Activated B cell treated with CpG ODN at 0.5 μM for 24 hours (primary cell): ENCODE data around the gene DCAF5. TPM values are rescaled to one million over a fixed set of nuclear protein-coding genes. Genes with fewer than 3 reads are reported as not detected.

Experiments
- ATAC-seq: fragments of 200-7000 bp; cut with Tn5 transposase; one replicate; pipeline ENCODE4 v1.10.0; 2021; ENCODE audit warnings: low read depth, mild to moderate bottlenecking, moderate library complexity
- CTCF ChIA-PET: fragments of 350-600 bp; sonication (Branson Sonifier 250); formaldehyde crosslinking; loops from one replicate; lab custom pipeline; 2021; ENCODE audit warnings: antibody characterized with exemption; lab: Charles Lee
- POLR2A ChIA-PET: fragments of 350-600 bp; sonication (Branson Sonifier 250); formaldehyde crosslinking; loops from one replicate; lab custom pipeline; 2021; ENCODE audit warnings: antibody characterized with exemption; lab: Charles Lee
- DNase-seq: peaks from one replicate; pipeline ENCODE4 v3.0.0; 2022
- H3K27ac Mint-ChIP-seq: one replicate; pipeline ENCODE4 v1.8.0; 2020; ENCODE audit warnings: mixed read lengths
- H3K27me3 Mint-ChIP-seq: one replicate; pipeline ENCODE4 v1.8.0; 2021; ENCODE audit warnings: mixed read lengths
- H3K36me3 Mint-ChIP-seq: one replicate; pipeline ENCODE4 v1.8.0; 2021; ENCODE audit warnings: low read depth, mixed read lengths
- H3K4me1 Mint-ChIP-seq: one replicate; pipeline ENCODE4 v1.8.0; 2021; ENCODE audit warnings: mixed read lengths
- H3K4me3 Mint-ChIP-seq: one replicate; pipeline ENCODE4 v1.8.0; 2020; ENCODE audit warnings: mild to moderate bottlenecking, mixed read lengths
- H3K9me3 Mint-ChIP-seq: one replicate; pipeline ENCODE4 v1.8.0; 2020; ENCODE audit warnings: mixed read lengths
- intact Hi-C: fragments of 100-400 bp; cut with micrococcal nuclease; formaldehyde crosslinking; loops from one replicate; pipeline ENCODE4 v1.15.1; 2024
- total RNA-seq: library from RNA; stranded (reverse); gene quantifications from 2 replicates; pipeline ENCODE4 v1.2.3, GENCODE V29; 2022
- TF ChIP-seq, protein P1 (sequence below): fragments of 200-600 bp; IDR thresholded peaks from one replicate; pipeline ENCODE4 v1.8.0; 2022; ENCODE audit warnings: antibody characterized with exemption, mild to moderate bottlenecking

The DCAF5 gene
- total RNA-seq, 1 donor from 2014 or later: 50.8 TPM

DNA sequence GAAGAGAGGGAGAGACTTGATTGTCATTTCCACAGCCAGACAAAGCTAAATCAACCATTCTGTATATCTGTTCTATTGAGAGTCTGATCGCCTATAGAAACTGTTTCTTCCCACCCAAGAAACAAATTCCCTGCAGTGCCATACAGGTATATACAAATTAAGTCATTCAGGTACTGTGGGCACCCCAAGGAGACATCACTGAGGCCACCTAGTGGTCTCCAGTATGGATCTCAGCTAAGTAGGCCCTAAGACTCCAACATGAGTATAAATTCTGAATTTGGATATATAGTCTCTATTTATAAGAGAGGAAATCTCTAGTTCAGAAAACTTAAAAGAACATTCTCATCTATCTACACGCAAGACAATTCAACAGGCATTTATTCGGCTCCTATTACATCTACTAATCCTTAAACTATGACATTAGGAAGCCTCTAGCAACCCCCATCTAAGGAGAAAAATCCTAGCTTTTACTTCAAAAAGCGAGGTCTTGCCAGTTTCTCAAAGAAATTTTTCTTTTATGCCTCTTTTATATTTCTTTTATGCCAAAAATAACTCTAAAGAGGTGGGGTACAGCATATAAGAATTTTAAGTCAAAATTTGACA is 62.6 kb downstream of the DCAF5 start:
- intact Hi-C loops: loop anchor here (5.0 kb wide), 4 partner anchors 178 to 1208 kb away; no protein-coding TSS in a partner anchor
- H3K9me3 Mint-ChIP-seq: no peaks in the 10 kb centered on the region
- POLR2A ChIA-PET: no interaction called here
- TF ChIP-seq, protein P1, sequence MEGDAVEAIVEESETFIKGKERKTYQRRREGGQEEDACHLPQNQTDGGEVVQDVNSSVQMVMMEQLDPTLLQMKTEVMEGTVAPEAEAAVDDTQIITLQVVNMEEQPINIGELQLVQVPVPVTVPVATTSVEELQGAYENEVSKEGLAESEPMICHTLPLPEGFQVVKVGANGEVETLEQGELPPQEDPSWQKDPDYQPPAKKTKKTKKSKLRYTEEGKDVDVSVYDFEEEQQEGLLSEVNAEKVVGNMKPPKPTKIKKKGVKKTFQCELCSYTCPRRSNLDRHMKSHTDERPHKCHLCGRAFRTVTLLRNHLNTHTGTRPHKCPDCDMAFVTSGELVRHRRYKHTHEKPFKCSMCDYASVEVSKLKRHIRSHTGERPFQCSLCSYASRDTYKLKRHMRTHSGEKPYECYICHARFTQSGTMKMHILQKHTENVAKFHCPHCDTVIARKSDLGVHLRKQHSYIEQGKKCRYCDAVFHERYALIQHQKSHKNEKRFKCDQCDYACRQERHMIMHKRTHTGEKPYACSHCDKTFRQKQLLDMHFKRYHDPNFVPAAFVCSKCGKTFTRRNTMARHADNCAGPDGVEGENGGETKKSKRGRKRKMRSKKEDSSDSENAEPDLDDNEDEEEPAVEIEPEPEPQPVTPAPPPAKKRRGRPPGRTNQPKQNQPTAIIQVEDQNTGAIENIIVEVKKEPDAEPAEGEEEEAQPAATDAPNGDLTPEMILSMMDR: no peak
- DNase-seq (no peak), ATAC-seq (no peak)
- no peaks in the 10 kb centered on the region for H3K27me3 Mint-ChIP-seq
- CTCF ChIA-PET: interaction anchor here (0.8 to 4.2 kb wide), 4 partner anchors 17 to 1156 kb away, joined by 3 to 14 read pairs (median 4); no protein-coding TSS in a partner anchor
- no peaks in the 10 kb centered on the region for H3K4me1 Mint-ChIP-seq
- no peak overlapping the region for H3K27ac Mint-ChIP-seq
- H3K36me3 Mint-ChIP-seq: peaks cover 79% of the 10 kb centered on the region
- H3K4me3 Mint-ChIP-seq: no peak overlapping the region

DNA sequence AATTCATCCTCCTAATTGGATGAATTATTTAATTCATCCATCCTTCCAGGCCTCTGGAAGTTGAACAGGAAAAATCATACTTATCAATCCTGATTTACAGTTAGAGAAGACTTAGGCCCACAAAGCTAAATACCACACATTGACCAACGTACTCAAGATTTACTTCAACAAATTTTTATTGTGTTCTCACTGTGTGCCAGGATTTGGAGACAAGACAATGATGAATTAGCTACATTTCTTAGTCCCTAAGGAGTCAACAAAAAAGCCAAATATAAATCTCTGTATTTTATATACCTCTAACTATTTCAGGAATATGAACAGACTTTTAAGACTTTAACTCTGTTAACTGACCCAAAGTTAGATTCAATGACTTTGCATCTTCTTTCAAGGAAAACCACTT is 63.9 kb downstream of the DCAF5 start:
- Mint-ChIP-seq H3K4me1 (no peaks in the 10 kb centered on the region), H3K9me3 (no peaks in the 10 kb centered on the region), H3K36me3 (peaks cover 82% of the 10 kb centered on the region), H3K27me3 (no peaks in the 10 kb centered on the region), H3K4me3 (no peak overlapping the region), H3K27ac (no peak overlapping the region)
- ChIA-PET POLR2A (interaction anchor here (0.7 kb wide), 1 partner anchor 684 kb away, joined by 3 read pairs; no protein-coding TSS in a partner anchor), CTCF (interaction anchor here (0.6 to 4.2 kb wide), 4 partner anchors 226 to 1623 kb away, joined by 5 to 14 read pairs (median 6); no protein-coding TSS in a partner anchor)
- TF ChIP-seq, protein P1: no peak
- no peak for ATAC-seq
- intact Hi-C loops: no loop called here
- DNase-seq: no peak

DNA sequence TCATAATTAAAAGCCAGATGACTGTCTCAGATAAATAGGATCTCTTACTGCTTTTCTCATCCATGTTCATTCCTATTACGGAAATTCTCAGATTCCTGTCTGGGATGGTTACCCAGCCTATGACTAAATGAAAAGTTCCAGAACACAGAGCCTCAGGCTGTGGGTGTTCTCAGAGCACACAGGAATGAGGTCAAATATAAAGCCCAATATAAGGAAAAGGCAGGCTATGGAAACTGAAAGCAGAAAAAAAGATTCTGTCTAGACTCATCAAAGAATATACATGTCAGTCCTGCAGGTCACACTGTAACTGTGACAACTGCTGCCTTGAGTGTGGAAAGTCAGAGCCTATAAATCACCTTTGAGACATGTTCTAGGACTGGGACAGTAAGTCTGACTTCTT is 64.3 kb downstream of the DCAF5 start:
- H3K27ac Mint-ChIP-seq: no peak overlapping the region
- intact Hi-C loops: no loop called here
- H3K4me1 Mint-ChIP-seq: no peaks in the 10 kb centered on the region
- DNase-seq: no peak
- H3K4me3 Mint-ChIP-seq: no peak overlapping the region
- H3K9me3 Mint-ChIP-seq: no peaks in the 10 kb centered on the region
- H3K27me3 Mint-ChIP-seq: no peaks in the 10 kb centered on the region
- H3K36me3 Mint-ChIP-seq: peaks cover 86% of the 10 kb centered on the region
- ChIA-PET CTCF (interaction anchor here (0.9 to 1.9 kb wide), 2 partner anchors 225 to 1204 kb away, joined by 5 to 8 read pairs; no protein-coding TSS in a partner anchor), POLR2A (interaction anchor here (0.7 kb wide), 1 partner anchor 685 kb away, joined by 3 read pairs; no protein-coding TSS in a partner anchor)
- no peak for ATAC-seq
- TF ChIP-seq, protein P1: no peak

DNA sequence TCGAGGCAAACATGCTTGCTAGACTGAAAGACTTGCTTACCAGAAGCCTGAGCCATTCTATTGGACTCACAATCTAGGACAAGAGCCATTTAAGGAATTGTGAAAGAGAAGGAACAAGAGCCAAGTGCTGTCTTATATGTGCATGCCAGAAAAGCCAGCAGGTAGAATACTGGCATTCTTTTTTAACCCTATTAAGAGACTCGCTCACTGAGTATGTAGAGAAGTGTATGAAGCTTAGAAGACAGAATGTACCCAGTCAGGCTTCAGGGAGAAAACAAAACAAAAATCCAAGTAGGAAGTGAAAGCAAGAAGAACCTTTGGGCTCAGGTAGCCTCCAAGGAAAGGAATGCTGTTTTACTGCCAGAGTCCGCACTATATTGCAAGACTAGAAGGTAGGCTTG is 65.9 kb downstream of the DCAF5 start:
- no peaks in the 10 kb centered on the region for H3K4me1 Mint-ChIP-seq
- no peaks in the 10 kb centered on the region for H3K9me3 Mint-ChIP-seq
- peaks cover 94% of the 10 kb centered on the region for H3K36me3 Mint-ChIP-seq

DNA sequence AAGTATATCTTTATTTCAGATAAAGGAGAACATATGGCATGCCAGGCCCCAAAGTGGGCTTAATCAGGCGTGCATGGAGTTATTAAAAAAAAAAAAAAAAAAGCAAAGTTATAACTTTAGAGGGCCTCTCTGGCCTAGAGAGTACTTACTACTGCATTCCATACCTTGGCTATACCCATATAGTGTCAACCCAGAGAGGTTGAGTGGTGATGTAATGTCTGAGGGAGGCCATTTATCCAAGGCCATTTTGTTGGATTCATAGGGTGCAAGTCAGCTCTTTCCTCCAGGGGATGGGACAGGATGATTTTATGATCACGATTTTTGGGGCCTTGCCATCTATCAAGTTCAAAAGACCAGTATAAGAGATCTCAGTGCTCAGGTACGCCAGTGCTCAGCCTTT is 66.4 kb downstream of the DCAF5 start:
- Mint-ChIP-seq H3K27me3 (no peaks in the 10 kb centered on the region), H3K4me1 (no peaks in the 10 kb centered on the region), H3K9me3 (no peaks in the 10 kb centered on the region), H3K27ac (no peak overlapping the region), H3K36me3 (peaks cover 94% of the 10 kb centered on the region), H3K4me3 (no peak overlapping the region)
- CTCF ChIA-PET: no interaction called here
- ATAC-seq (no peak), DNase-seq (no peak)
- intact Hi-C loops: no loop called here
- TF ChIP-seq, protein P1: no peak
- POLR2A ChIA-PET: interaction anchor here (0.6 kb wide), 1 partner anchor 12 kb away, joined by 7 read pairs; no protein-coding TSS in a partner anchor

More for the DNA sequence above, 65.9 kb downstream of the DCAF5 start:
- no peak overlapping the region for H3K4me3 Mint-ChIP-seq
- ATAC-seq: no peak
- no peak for DNase-seq
- H3K27ac Mint-ChIP-seq: no peak overlapping the region
- intact Hi-C loops: no loop called here
- CTCF ChIA-PET: no interaction called here
- H3K27me3 Mint-ChIP-seq: no peaks in the 10 kb centered on the region
- POLR2A ChIA-PET: interaction anchor here (0.6 kb wide), 1 partner anchor 11 kb away, joined by 7 read pairs; no protein-coding TSS in a partner anchor
- TF ChIP-seq, protein P1: no peak
